Activated CD4-positive, alpha-beta memory T cell treated with anti-CD3 and anti-CD28 coated beads for 36 hours (primary cell): ENCODE results near the gene CLCN6. TPM values are rescaled to one million over a fixed set of nuclear protein-coding genes. Genes with fewer than 3 reads are reported as not detected.

Experiments
- CTCF ChIA-PET: fragments of 350-600 bp; sonication (Branson Sonifier 250); formaldehyde crosslinking; loops from one replicate; lab custom pipeline; 2021; ENCODE audit warnings: antibody characterized with exemption, inconsistent platforms; lab: Charles Lee
- POLR2A ChIA-PET: fragments of 350-600 bp; sonication (Branson Sonifier 250); formaldehyde crosslinking; loops from one replicate; lab custom pipeline; 2021; ENCODE audit warnings: antibody characterized with exemption; lab: Charles Lee
- DNase-seq: peaks from one replicate; pipeline ENCODE4 v3.0.0-alpha.2; 2020
- H3K27ac Mint-ChIP-seq: one replicate; pipeline ENCODE4 v1.8.0; 2021; ENCODE audit warnings: mixed read lengths
- H3K27me3 Mint-ChIP-seq: one replicate; pipeline ENCODE4 v1.8.0; 2021; ENCODE audit warnings: mixed read lengths
- H3K36me3 Mint-ChIP-seq: one replicate; pipeline ENCODE4 v1.8.0; 2021; ENCODE audit warnings: mixed read lengths
- H3K4me1 Mint-ChIP-seq: one replicate; pipeline ENCODE4 v1.8.0; 2021; ENCODE audit warnings: low read depth, mixed read lengths
- H3K4me3 Mint-ChIP-seq: one replicate; pipeline ENCODE4 v1.8.0; 2021; ENCODE audit warnings: mild to moderate bottlenecking, mixed read lengths
- H3K9me3 Mint-ChIP-seq: one replicate; pipeline ENCODE4 v1.8.0; 2021; ENCODE audit warnings: mixed read lengths
- intact Hi-C: fragments of 100-400 bp; cut with micrococcal nuclease; formaldehyde crosslinking; loops from one replicate; pipeline ENCODE4 v1.15.1; 2023
- total RNA-seq, 2 experiments: library from RNA; stranded (reverse); gene quantifications; one replicate each; pipeline ENCODE4 v1.2.3, GENCODE V29; 2021

The CLCN6 gene, protein sequence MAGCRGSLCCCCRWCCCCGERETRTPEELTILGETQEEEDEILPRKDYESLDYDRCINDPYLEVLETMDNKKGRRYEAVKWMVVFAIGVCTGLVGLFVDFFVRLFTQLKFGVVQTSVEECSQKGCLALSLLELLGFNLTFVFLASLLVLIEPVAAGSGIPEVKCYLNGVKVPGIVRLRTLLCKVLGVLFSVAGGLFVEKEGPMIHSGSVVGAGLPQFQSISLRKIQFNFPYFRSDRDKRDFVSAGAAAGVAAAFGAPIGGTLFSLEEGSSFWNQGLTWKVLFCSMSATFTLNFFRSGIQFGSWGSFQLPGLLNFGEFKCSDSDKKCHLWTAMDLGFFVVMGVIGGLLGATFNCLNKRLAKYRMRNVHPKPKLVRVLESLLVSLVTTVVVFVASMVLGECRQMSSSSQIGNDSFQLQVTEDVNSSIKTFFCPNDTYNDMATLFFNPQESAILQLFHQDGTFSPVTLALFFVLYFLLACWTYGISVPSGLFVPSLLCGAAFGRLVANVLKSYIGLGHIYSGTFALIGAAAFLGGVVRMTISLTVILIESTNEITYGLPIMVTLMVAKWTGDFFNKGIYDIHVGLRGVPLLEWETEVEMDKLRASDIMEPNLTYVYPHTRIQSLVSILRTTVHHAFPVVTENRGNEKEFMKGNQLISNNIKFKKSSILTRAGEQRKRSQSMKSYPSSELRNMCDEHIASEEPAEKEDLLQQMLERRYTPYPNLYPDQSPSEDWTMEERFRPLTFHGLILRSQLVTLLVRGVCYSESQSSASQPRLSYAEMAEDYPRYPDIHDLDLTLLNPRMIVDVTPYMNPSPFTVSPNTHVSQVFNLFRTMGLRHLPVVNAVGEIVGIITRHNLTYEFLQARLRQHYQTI
- total RNA-seq, result 10 to 100 TPM; 11.3 to 11.6 TPM

DNA sequence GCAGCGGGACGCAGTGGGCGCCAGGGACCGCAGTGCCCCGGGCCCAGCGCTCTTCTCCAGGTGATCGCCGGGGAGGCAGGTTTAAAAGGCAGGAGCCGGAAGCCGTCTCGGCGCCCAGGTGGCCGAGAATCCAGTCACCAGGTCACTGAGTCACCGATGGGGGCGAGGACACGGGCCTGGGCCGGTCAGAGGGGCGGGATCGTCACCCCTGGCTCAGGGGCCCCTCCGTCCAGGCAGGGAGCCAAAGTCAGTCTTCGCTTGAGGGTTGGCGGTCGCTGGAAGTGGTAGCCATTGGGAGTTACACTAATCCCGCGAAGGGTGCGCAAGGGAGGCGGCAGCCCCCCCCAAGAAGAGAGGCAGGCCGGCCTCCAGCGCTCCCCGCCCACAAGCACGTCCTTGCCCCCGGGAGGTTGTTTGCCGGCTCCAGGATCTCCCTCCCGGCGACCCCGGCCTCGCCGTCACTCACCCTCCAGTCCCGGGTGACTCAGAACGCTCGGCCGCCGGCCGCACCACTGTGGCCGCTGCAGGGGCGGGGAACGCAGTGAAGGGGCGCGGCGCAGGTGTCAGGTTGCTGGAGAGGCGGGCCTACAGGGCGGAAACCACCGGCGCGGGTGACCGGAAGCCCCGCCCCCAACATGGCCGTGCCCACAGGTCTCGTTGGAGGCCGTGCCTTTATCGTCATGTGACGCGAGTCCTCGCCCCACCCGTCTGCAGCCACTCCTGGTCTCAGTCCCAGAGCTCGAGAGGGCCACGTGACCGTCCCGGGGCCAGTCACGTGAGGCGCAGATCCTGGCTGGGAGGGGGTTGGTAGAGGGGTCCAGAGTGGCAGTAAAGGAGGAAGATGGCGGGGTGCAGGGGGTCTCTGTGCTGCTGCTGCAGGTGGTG, at the start of gene CLCN6, which contains the start of gene MTHFR:
Gene CLCN6 (plus strand): TSS at position 770 of the 885 bp plus-strand sequence. CDS start 72 bp downstream, at position 842.
Gene MTHFR (minus strand): TSS at position 543 of the 885 bp plus-strand sequence. CDS start 2,848 bp downstream, outside the sequence.
- CTCF ChIA-PET, result interaction anchor here (1.9 kb wide), 1 partner anchor 141 kb away, joined by 7 read pairs; the partner anchor contains the start of gene FBXO6
- H3K4me1 Mint-ChIP-seq, result peaks cover 51% of the 10 kb centered on the region
- H3K36me3 Mint-ChIP-seq, result peaks cover 14% of the 10 kb centered on the region
- intact Hi-C loops, result loop anchor here (1.0 to 5.0 kb wide), 4 partner anchors 68 to 372 kb away; partner anchors contain the start of genes AGTRAP, FBXO2 and FBXO44
- peak; percentile 99 for DNase-seq
- POLR2A ChIA-PET, result interaction anchor here (0.6 to 3.8 kb wide), 6 partner anchors 68 to 753 kb away, joined by 3 to 57 read pairs (median 4); partner anchors contain the start of gene FBXO6
- H3K9me3 Mint-ChIP-seq, result no peaks in the 10 kb centered on the region
- H3K27ac Mint-ChIP-seq, result peak within 1 kb of the TSS; percentile 88
- peak within 1 kb of the TSS; percentile 84 for H3K4me3 Mint-ChIP-seq
- no peaks in the 10 kb centered on the region for H3K27me3 Mint-ChIP-seq

DNA sequence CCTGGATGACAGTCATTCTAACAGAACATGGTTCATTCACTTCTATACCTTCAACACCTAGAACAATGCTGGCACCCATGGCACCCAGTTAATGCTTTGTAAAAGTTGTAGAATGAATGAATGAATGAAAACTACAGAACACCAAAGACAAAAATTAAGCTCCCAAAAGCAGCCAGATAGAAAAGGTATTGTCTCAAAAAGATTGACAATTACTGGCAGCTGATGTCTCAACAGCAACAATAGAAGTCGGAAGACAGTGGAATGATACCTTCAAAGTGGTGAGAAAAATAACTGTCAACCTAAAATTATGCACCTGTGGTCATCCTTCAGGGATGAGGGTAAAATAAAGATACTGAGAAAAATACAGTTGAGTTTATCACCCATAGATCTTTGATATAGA, 48.9 kb upstream of the CLCN6 start:
- Mint-ChIP-seq H3K9me3 (no peaks in the 10 kb centered on the region), H3K27me3 (peaks cover 5% of the 10 kb centered on the region), H3K36me3 (no peaks in the 10 kb centered on the region), H3K27ac (no peak overlapping the region), H3K4me3 (no peak overlapping the region), H3K4me1 (peaks cover 7% of the 10 kb centered on the region)
- intact Hi-C loops, result no loop called here
- CTCF ChIA-PET, result no interaction called here
- POLR2A ChIA-PET, result no interaction called here
- DNase-seq, result no peak

DNA sequence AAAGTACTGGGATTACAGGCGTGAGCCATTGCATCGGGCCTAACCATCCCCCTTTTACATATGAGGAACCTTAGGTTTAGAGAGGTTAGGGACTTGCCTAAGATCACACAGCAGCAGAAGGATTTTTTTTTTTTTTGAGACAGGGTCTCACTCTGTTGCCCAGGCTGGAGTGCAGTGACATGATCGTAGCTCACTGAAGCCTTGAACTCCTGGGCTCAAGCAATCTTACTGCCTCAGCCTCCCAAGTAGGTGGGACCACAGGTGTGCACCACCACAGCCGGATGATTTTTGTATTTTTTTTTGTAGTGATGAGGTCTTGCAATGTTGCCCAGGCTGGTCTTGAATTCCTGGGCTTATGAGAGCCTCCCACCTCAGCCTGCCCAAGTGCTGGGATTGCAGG, 46.2 kb upstream of the CLCN6 start:
- POLR2A ChIA-PET, result no interaction called here
- CTCF ChIA-PET, result no interaction called here

DNA sequence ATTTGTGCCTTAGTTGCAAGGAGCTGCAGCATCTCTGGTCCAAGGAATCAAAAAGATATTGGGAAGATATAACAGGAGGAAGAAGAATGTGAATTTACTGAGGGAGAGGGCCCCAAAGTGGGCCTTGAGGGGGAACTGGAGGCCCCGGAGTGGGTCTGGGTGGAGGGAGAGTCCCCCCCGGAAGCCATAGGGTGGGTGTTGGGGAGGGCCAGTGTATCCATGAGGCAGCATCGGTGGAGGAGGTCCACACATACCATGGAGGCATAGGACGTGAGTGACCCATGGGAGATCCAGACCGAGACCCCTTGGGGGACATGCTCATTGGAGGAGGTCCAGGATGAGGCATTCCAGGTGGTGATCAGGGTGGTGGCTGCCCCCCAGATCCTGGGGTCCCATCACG, 44.7 kb upstream of the CLCN6 start:
- Mint-ChIP-seq H3K36me3 (no peaks in the 10 kb centered on the region), H3K27me3 (peaks cover 8% of the 10 kb centered on the region), H3K27ac (no peak overlapping the region), H3K9me3 (no peaks in the 10 kb centered on the region), H3K4me1 (peaks cover 6% of the 10 kb centered on the region), H3K4me3 (no peak overlapping the region)
- ChIA-PET CTCF (no interaction called here), POLR2A (no interaction called here)
- intact Hi-C loops, result no loop called here
- DNase-seq, result no peak

More for the DNA sequence above, 46.2 kb upstream of the CLCN6 start:
- Mint-ChIP-seq H3K36me3 (no peaks in the 10 kb centered on the region), H3K4me3 (no peak overlapping the region), H3K9me3 (no peaks in the 10 kb centered on the region), H3K4me1 (peaks cover 6% of the 10 kb centered on the region), H3K27ac (no peak overlapping the region), H3K27me3 (peaks cover 8% of the 10 kb centered on the region)
- intact Hi-C loops, result no loop called here
- DNase-seq, result no peak

DNA sequence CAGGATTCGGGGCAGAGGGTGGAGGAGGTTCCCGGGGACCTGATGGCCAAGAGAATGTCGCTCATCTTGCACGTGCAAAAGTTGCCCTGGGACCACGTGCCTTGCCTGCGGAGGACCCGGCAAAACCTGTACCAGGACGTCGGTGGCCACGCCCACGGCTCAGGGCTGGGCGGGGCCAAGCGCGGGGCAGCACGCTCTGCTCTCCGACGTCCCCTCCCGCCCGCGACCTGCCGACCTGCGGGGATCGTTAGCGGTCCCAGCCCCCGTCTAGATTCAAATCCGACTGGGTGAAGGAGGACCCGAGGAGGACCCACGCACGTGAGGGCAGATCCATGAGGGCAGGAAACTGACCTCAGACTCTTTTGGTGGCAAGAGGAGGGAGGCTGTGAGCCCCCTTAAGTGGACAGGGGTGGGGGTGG, 44.0 kb upstream of the CLCN6 start, which contains the start of gene C1orf167:
Gene C1orf167 (plus strand): TSS at position 206 of the 419 bp plus-strand sequence. CDS start 2,208 bp downstream, outside the sequence.
- Mint-ChIP-seq H3K4me3 (no peak within 1 kb of the TSS), H3K4me1 (peaks cover 6% of the 10 kb centered on the region), H3K27me3 (peaks cover 6% of the 10 kb centered on the region), H3K27ac (no peak within 1 kb of the TSS), H3K36me3 (no peaks in the 10 kb centered on the region), H3K9me3 (no peaks in the 10 kb centered on the region)
- DNase-seq, result peak; percentile 39
- ChIA-PET POLR2A (no interaction called here), CTCF (no interaction called here)
- intact Hi-C loops, result no loop called here

DNA sequence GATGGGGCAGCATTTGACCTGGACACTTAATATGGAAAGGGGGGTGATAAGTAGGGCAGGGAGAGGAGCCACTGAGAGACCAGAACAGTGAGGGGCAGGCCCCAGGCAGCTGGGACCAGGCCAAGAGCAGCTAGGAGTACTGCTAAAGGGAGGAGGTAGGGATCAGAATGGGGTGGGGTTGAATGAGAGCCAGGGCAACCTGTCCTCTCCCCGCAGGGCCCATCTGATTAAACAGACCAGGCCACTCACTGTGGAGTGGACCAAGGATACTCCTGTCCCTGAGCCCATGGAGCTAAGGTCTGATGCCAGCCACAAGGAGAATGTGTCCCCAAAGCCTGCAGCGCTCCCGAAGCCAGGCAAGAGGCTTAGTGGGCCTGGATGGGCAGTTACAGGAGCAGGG, 41.9 kb upstream of the CLCN6 start:
- Mint-ChIP-seq H3K36me3 (no peaks in the 10 kb centered on the region), H3K27ac (no peak overlapping the region), H3K27me3 (peaks cover 6% of the 10 kb centered on the region), H3K9me3 (no peaks in the 10 kb centered on the region), H3K4me3 (no peak overlapping the region), H3K4me1 (peaks cover 6% of the 10 kb centered on the region)
- intact Hi-C loops, result no loop called here
- ChIA-PET CTCF (no interaction called here), POLR2A (no interaction called here)
- no peak for DNase-seq

DNA sequence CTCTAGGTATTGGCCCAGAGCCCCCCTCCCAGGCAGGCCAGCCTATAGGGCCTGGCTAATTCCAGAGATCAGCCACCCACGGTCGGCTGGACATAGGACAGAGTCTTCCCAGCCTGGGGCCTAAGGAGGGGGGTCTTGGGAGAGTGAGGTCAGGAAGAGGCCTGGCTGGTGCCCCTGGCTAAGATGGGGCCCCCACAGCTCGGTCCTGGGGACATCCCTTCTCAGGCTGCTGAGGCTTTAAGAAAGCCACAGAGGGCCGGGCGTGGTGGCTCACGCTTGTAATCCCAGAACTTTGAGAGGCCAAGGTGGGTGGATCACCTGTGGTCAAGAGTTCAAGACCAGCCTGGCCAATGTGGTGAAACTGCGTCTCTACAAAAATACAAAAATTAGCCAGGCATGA, 41.5 kb upstream of the CLCN6 start:
- peaks cover 6% of the 10 kb centered on the region for H3K4me1 Mint-ChIP-seq
- peaks cover 6% of the 10 kb centered on the region for H3K27me3 Mint-ChIP-seq
- CTCF ChIA-PET, result no interaction called here
- H3K27ac Mint-ChIP-seq, result no peak overlapping the region
- no peak for DNase-seq
- H3K36me3 Mint-ChIP-seq, result no peaks in the 10 kb centered on the region
- H3K9me3 Mint-ChIP-seq, result no peaks in the 10 kb centered on the region
- intact Hi-C loops, result no loop called here
- POLR2A ChIA-PET, result no interaction called here
- H3K4me3 Mint-ChIP-seq, result no peak overlapping the region

DNA sequence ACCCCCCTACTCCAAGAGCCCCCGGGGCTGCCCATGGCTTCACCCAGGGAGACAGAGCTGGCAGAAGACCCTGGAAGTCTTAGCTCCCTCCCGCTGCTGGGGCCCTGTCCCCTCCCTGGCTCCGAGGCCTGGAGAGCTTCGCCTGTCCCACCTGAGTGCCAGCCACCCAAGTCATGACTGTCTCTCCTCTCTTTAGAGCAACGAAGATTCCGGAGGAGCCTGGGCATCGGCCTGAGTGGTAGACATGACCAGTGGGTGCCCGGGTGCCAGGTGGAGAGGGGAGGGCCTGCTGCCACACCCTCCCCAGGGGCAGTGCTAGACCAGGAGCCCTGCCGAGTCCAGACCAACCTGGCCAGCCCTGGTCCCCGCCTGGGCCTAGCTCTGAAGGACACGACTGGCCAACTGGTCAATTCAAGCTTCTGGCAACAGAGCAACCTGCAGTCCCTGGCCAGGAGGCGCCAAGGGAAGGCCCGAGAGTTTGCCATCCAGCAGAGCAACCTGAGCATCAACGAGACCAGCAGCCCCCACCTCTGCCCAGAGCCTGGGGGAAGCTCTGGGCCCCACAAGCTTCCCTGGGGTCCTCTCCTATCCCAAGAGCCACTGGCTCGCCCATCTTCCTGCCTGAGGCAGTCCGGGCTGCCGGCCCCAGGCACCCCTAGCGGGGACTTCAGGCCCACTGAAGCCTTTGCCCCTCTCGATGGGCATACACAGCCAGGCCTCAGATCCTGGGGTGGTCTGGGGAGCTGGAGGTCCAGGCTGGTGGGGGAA, 40.1 kb upstream of the CLCN6 start:
- Mint-ChIP-seq H3K9me3 (no peaks in the 10 kb centered on the region), H3K36me3 (no peaks in the 10 kb centered on the region), H3K27ac (no peak overlapping the region), H3K4me3 (no peak overlapping the region), H3K27me3 (peaks cover 6% of the 10 kb centered on the region), H3K4me1 (peaks cover 6% of the 10 kb centered on the region)
- CTCF ChIA-PET, result no interaction called here
- intact Hi-C loops, result no loop called here
- DNase-seq, result no peak
- POLR2A ChIA-PET, result no interaction called here

DNA sequence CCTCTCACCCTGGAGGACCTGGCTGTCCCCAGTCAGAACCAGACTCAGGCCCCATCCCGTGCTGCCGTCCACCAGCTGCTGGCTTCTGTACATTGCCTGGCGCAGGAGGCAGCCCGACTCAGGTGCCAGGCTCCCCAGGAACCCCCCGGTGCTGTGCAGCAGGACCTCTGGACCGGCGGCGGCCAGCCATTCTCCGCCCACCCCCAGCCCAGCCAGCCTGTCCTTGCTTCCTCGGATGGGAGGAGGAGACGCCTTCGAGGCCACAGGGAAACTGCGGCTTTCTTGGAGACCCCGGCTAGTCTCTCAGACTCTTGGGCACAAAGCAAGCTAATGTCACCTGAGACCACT, 39.6 kb upstream of the CLCN6 start:
- ChIA-PET POLR2A (no interaction called here), CTCF (no interaction called here)
- Mint-ChIP-seq H3K27ac (no peak overlapping the region), H3K27me3 (peaks cover 4% of the 10 kb centered on the region), H3K4me3 (no peak overlapping the region), H3K4me1 (peaks cover 6% of the 10 kb centered on the region), H3K36me3 (no peaks in the 10 kb centered on the region), H3K9me3 (no peaks in the 10 kb centered on the region)
- DNase-seq, result no peak
- intact Hi-C loops, result no loop called here

DNA sequence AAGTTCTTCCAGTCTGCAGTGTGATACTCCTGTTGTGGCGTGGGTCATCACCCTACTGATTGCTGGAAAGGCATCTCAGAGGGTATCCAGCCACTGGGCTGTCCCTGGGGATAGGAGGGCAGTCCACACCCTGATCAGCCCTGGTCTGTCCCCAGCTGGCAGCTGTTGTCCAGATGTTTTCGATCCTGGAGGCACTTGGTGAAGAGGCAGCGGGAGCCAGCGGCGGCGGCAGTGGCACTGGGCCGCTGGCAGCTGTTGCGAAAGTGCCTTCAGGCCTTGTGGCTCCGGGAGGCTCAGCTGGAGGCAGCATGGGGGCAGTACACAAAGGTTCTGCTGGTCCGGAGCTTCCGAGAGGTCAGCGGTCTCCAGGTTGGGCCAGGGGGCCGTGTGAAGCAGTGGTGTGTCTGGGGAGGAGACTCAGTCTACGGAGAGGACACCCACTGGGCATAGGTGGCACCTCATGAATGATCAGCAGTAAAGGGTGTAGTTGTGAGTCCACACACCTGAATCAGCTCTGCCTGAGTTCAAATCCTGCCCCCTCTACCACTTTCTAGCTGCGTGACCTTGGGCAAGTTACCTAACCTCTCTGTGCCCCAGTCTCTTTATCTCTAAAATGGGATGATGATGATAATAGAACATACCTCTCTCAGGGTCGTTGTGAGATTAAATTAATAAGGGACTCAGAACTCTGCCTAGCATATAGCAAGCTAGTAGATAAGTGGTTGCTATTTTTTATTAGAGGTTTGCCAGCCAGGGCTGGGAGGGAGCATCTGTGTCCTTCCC, 37.9 kb upstream of the CLCN6 start:
- no peaks in the 10 kb centered on the region for H3K27me3 Mint-ChIP-seq
- POLR2A ChIA-PET, result no interaction called here
- CTCF ChIA-PET, result no interaction called here
- H3K27ac Mint-ChIP-seq, result no peak overlapping the region
- DNase-seq, result no peak
- H3K36me3 Mint-ChIP-seq, result no peaks in the 10 kb centered on the region
- H3K4me1 Mint-ChIP-seq, result no peaks in the 10 kb centered on the region
- intact Hi-C loops, result no loop called here
- no peaks in the 10 kb centered on the region for H3K9me3 Mint-ChIP-seq
- no peak overlapping the region for H3K4me3 Mint-ChIP-seq
